ENCODE data around the gene DTYMK. TPM values are rescaled to one million over a fixed set of nuclear protein-coding genes. Genes with fewer than 3 reads are reported as not detected.
A peak's percentile ranks its signal among the peaks of the same experiment; 100 is the strongest.

DTYMK gene
- total and polyA plus RNA-seq, 12 donors = 10.4 to 40.4 (median 20.6) TPM

DNA sequence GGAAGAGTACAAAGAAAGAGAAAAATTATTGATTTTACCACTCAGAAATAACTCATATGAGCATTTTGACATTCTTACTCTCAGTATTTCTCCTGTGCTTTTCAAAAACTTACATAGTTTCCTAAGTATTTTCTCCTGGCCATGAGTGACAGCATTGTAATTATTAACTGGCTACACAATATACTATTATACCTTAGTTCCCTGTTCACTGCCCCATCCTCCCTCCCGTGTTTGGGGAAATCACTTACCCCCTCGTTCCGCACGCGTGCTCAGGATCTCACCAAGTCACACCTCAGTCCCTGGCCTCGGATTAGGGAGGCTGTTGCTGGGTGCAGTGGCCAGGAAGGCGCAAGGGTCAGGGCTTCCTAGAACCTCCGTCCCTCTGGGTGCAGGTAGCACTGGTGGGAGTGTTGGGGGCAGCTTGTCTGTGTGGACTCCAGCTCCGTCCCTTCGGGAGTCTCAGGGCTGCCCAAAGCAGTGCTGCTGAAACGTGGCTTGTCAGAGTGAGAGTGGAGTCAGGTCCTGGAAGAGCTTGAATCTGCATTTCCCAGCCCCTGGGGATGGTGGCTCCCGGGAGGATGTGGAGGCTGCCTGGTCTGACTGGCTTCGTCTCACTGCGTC lies 25.9 kb downstream of the DTYMK start:
- Histone ChIP-seq H3K27me3 (no peaks in the 10 kb centered on the region), H3K27ac (no peak overlapping the region), H3K36me3 (replicated peaks in 1 of 2) (peaks cover 0 to 42% of the 10 kb centered on the region in 2 donors), H3K4me3 (no peak overlapping the region), H3K4me1 (replicated peaks in 1 of 2) (no peaks in the 10 kb centered on the region), H3K9me3 (replicated peaks in 1 of 3) (no peaks in the 10 kb centered on the region)
- TF ChIP-seq POLR2A (IDR thresholded peaks at IDR 0.05) = no peak
- TF ChIP-seq, protein P1, sequence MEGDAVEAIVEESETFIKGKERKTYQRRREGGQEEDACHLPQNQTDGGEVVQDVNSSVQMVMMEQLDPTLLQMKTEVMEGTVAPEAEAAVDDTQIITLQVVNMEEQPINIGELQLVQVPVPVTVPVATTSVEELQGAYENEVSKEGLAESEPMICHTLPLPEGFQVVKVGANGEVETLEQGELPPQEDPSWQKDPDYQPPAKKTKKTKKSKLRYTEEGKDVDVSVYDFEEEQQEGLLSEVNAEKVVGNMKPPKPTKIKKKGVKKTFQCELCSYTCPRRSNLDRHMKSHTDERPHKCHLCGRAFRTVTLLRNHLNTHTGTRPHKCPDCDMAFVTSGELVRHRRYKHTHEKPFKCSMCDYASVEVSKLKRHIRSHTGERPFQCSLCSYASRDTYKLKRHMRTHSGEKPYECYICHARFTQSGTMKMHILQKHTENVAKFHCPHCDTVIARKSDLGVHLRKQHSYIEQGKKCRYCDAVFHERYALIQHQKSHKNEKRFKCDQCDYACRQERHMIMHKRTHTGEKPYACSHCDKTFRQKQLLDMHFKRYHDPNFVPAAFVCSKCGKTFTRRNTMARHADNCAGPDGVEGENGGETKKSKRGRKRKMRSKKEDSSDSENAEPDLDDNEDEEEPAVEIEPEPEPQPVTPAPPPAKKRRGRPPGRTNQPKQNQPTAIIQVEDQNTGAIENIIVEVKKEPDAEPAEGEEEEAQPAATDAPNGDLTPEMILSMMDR (IDR thresholded peaks at IDR 0.05) = no peak
- WGBS, 4 donors = 87 to 93% (median 92%) methylated on average over 11 to 14 of the region's 14 CpGs
- no peak for DNase-seq
- intact Hi-C loops (cut with DNase I) = no loop called here

DNA sequence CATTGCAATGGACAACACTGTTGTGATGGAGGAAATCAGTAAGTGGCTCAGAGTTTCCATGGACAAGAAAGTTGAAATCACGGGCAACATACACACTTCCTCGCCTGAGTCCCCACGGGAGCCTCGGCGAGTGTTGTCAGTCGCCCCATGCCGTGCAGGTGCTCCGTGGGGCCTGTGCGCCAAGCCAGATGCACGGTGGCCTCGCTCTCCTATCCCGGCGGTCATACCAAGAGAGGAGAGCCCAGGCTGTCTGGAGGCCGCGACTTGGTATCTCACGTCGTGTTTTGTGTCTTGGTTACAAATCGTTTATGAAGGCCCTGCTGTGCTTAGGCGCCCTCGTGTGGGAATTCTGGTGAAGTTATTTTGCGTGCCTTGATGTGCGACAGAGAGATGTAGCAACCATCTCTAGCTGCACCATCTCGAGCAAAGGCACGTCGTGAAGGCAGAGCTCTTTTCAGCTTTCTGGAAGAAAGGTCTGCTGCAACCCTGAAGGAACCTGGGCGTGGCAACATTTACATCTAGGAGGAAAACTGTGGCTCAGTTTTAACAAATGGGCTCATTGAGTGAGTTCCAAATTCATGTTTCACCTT lies 27.4 kb downstream of the DTYMK start:
- Histone ChIP-seq H3K4me1 (replicated peaks in 1 of 2) (no peaks in the 10 kb centered on the region), H3K27ac (no peak overlapping the region), H3K9me3 (replicated peaks in 1 of 3) (no peaks in the 10 kb centered on the region), H3K27me3 (no peaks in the 10 kb centered on the region), H3K4me3 (no peak overlapping the region), H3K36me3 (replicated peaks in 1 of 2) (peaks cover 0 to 56% of the 10 kb centered on the region in 2 donors)
- 56 to 76% (median 60%) methylated on average over 15 to 26 of the region's 26 CpGs for WGBS, 4 donors
- intact Hi-C loops (cut with DNase I) = no loop called here
- TF ChIP-seq, protein P1 (IDR thresholded peaks at IDR 0.05) = peak; percentile 45 to 67 (median 61)
- no peak for TF ChIP-seq POLR2A (IDR thresholded peaks at IDR 0.05)
- DNase-seq = peak; percentile 52 to 89 (median 67)

DNA sequence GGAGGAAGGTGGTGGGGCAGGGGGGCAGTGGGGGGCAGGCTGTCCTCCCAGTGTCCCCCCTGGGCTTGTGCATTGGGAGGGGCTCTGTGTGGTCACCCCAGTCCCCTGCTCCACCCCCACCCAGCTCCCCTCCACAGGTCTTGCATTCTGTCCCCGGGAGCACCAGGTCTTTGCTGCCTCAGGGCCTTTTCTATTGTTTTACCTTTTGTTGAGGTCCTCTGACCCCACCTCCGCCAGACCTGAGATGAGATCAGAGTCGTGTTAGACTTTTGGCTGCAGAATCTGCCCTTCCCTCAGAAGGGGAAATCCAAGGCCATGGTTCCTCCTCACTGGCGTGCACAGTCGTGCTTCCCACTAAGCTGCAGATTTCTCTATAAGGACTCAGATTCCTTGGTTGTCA lies 28.3 kb downstream of the DTYMK start:
- no peaks in the 10 kb centered on the region for H3K4me1 ChIP-seq (replicated peaks in 1 of 2)
- no peak overlapping the region for H3K4me3 ChIP-seq
- intact Hi-C loops (cut with DNase I) = no loop called here
- H3K9me3 ChIP-seq (replicated peaks in 1 of 3) = no peaks in the 10 kb centered on the region
- peaks cover 0 to 61% of the 10 kb centered on the region in 2 donors for H3K36me3 ChIP-seq (replicated peaks in 1 of 2)
- DNase-seq = no peak
- no peak overlapping the region for H3K27ac ChIP-seq
- TF ChIP-seq, protein P1 (IDR thresholded peaks at IDR 0.05) = no peak
- TF ChIP-seq POLR2A (IDR thresholded peaks at IDR 0.05) = no peak
- 43 to 56% (median 44%) methylated on average over 3 to 5 of the region's 5 CpGs for WGBS, 4 donors
- H3K27me3 ChIP-seq = no peaks in the 10 kb centered on the region

DNA sequence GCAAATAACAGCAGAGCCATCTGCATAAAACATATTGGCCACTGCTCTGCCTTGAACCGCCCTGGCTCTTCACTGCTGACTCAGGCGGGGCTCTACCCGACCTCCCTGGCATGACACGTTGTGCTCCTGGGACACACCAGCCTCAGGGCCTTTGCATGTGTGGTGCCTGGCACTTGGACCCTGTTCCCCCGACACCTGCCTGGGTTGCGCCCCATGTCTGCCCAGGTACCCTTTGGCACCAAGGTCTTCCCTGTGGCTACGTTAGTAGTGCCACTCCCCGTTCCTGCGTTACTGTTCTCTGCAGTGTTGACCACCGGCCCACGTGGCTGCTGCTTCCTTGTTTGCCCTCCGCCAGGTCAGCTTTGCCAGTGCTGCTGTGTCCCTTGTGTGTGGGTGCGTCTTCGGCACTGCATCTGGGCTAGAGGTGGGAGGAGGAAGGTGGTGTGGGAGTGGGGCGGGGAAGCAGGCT lies 28.8 kb downstream of the DTYMK start:
- Histone ChIP-seq H3K36me3 (replicated peaks in 1 of 2) (peaks cover 0 to 64% of the 10 kb centered on the region in 2 donors), H3K4me3 (no peak overlapping the region), H3K4me1 (replicated peaks in 1 of 2) (no peaks in the 10 kb centered on the region), H3K9me3 (replicated peaks in 1 of 3) (no peaks in the 10 kb centered on the region), H3K27ac (no peak overlapping the region), H3K27me3 (no peaks in the 10 kb centered on the region)
- intact Hi-C loops (cut with DNase I) = no loop called here
- 84 to 97% (median 88%) methylated on average over 13 to 15 of the region's 15 CpGs for WGBS, 4 donors
- DNase-seq = no peak
- TF ChIP-seq, protein P1 (IDR thresholded peaks at IDR 0.05) = no peak
- no peak for TF ChIP-seq POLR2A (IDR thresholded peaks at IDR 0.05)
